HepG2 (cell line): ENCODE data around the gene ZFPL1. TPM values are rescaled to one million over a fixed set of nuclear protein-coding genes. Genes with fewer than 3 reads are reported as not detected.

Experiments
- GRHL1 ChIP-seq: sonication (generic); formaldehyde crosslinking; conservative IDR thresholded peaks from 2 replicates; pipeline ENCODE4 v1.8.0; 2022; ENCODE audit warnings: missing genetic modification reagents
- KDM1A ChIP-seq: IDR thresholded peaks from 2 replicates; pipeline ENCODE4 v1.6.1; 2016; ENCODE audit warnings: missing compliant biosample characterization
- KIAA2018 ChIP-seq: sonication (generic); formaldehyde crosslinking; IDR thresholded peaks from 2 replicates; pipeline ENCODE4 v1.5.0; 2020; ENCODE audit warnings: mild to moderate bottlenecking, missing genetic modification reagents, borderline replicate concordance
- MTERF4 ChIP-seq: sonication (generic); formaldehyde crosslinking; IDR thresholded peaks from 2 replicates; pipeline ENCODE4 v1.8.0; 2023; ENCODE audit warnings: mild to moderate bottlenecking, missing genetic modification reagents
- POLR2G ChIP-seq: fragments of 200-400 bp; formaldehyde crosslinking; IDR thresholded peaks from 2 replicates; pipeline ENCODE4 v1.6.1; 2018; ENCODE audit warnings: mild to moderate bottlenecking, low read depth, low read length, moderate library complexity
- SIX4 ChIP-seq: sonication (generic); formaldehyde crosslinking; IDR thresholded peaks from 2 replicates; pipeline ENCODE4 v1.4.0; 2020; ENCODE audit warnings: missing genetic modification reagents
- SNAI1 ChIP-seq: sonication (generic); formaldehyde crosslinking; IDR thresholded peaks from 2 replicates; pipeline ENCODE4 v1.5.0; 2020; ENCODE audit warnings: mild to moderate bottlenecking, missing genetic modification reagents, borderline replicate concordance
- SP140L ChIP-seq: sonication (generic); formaldehyde crosslinking; IDR thresholded peaks from 2 replicates; pipeline ENCODE4 v1.4.0; 2020; ENCODE audit warnings: missing genetic modification reagents, borderline replicate concordance
- TARDBP ChIP-seq: sonication (generic); formaldehyde crosslinking; IDR thresholded peaks from 2 replicates; pipeline ENCODE4 v1.8.0; 2022; ENCODE audit warnings: mild to moderate bottlenecking, missing genetic modification reagents
- ZFP37 ChIP-seq: sonication (generic); formaldehyde crosslinking; IDR thresholded peaks from 2 replicates; pipeline ENCODE4 v1.4.0; 2020; ENCODE audit warnings: missing genetic modification reagents, borderline replicate concordance
- ZNF441 ChIP-seq: sonication (generic); formaldehyde crosslinking; IDR thresholded peaks from 2 replicates; pipeline ENCODE4 v1.7.0; 2021; ENCODE audit warnings: missing genetic modification reagents, borderline replicate concordance
- ZNF552 ChIP-seq: sonication (generic); formaldehyde crosslinking; IDR thresholded peaks from 2 replicates; pipeline ENCODE4 v1.9.0; 2022; ENCODE audit warnings: missing genetic modification reagents, mild to moderate bottlenecking, borderline replicate concordance
- ZNF883 ChIP-seq: sonication (generic); formaldehyde crosslinking; IDR thresholded peaks from 2 replicates; pipeline ENCODE4 v1.5.1; 2020; ENCODE audit warnings: mild to moderate bottlenecking, missing genetic modification reagents; ENCODE audit errors: not compliant biosample characterization
- ZSCAN5A ChIP-seq: sonication (generic); formaldehyde crosslinking; IDR thresholded peaks from 2 replicates; pipeline ENCODE4 v1.8.0; 2022; ENCODE audit warnings: mild to moderate bottlenecking, missing genetic modification reagents, borderline replicate concordance
- polyA plus RNA-seq, 8 experiments: library from polyadenylated mRNA; depleted of rRNA in 3 of 8; stranded (reverse) in 7 of 8; unstranded in 1 of 8; fragments of >200 nt; fragmentation: Illumina TruSeq in 4 of 8; extraction: Trizol in 4 of 8; gene quantifications; 2 replicates each; pipeline versions ENCODE4 v1.2.1 to v1.2.3, GENCODE V29; 2011 to 2016; ENCODE audit warnings: low read depth in 4 of 8, missing spikeins in 1 of 8, mixed read lengths in 1 of 8; ENCODE audit not compliant: insufficient read depth in 1 of 8
- total RNA-seq, 5 experiments: library from RNA; depleted of rRNA; stranded (reverse); fragments of >200 nt; fragmentation: Illumina TruSeq; extraction: Trizol; gene quantifications; 2 replicates each; pipeline ENCODE4 v1.2.3, GENCODE V29; 2016; ENCODE audit warnings: low read depth in 1 of 5

ZFPL1 gene
- total and polyA plus RNA-seq, 2 of the 13 experiments (the other 11 are each of a cell fraction or from before 2014, with no cell fraction given): 32.2 to 56.0 TPM

- no peak for TF ChIP-seq KIAA2018
- 0 out of 2 replicates have a peak, but pooled peaks have one; percentile 20 for TF ChIP-seq MTERF4 (CRISPR knock-in tag)
- no peak for TF ChIP-seq KDM1A
- no peak for TF ChIP-seq ZSCAN5A
- no peak for TF ChIP-seq ZFP37 (CRISPR knock-in tag)
- TF ChIP-seq ZNF441 (CRISPR knock-in tag): no peak
- no peak for TF ChIP-seq SIX4 (CRISPR knock-in tag)
- peak; percentile 21; the same call in 1 of the 2 replicates for TF ChIP-seq SP140L (CRISPR knock-in tag)
- peak; percentile 93 for TF ChIP-seq POLR2G
- no peak for TF ChIP-seq GRHL1 (CRISPR knock-in tag)
- 0 out of 2 replicates have a peak, but pooled peaks have one; percentile 32 for TF ChIP-seq TARDBP (CRISPR knock-in tag)
- TF ChIP-seq ZNF552: 0 out of 2 replicates have a peak, but pooled peaks have one; percentile 45
- no peak for TF ChIP-seq SNAI1 (CRISPR knock-in tag)
- TF ChIP-seq ZNF883: no peak
These were observed 33.4 kb downstream of the ZFPL1 start, which contains the start of gene ZNHIT2 (continued) for GRCh38 chr11:65117206-65118096.
